K562 (cell line): ENCODE data around the gene ZNF775. TPM values are rescaled to one million over a fixed set of nuclear protein-coding genes. Genes with fewer than 3 reads are reported as not detected.

Source experiments
- BDP1 ChIP-seq: IDR thresholded peaks from 3 replicates; pipeline ENCODE4 v1.6.1; 2011; ENCODE audit not compliant: insufficient read length, insufficient read depth
- COPS2 ChIP-seq: fragments of 450-650 bp; conservative IDR thresholded peaks from 2 replicates; pipeline ENCODE4 v1.6.1; 2016; ENCODE audit warnings: mild to moderate bottlenecking, moderate library complexity
- CTCF ChIP-seq, 3 experiments: IDR thresholded peaks in 2 of 3; conservative IDR thresholded peaks in 1 of 3; 2 replicates each; pipeline ENCODE4 v1.5.1; 2011 to 2012; ENCODE audit warnings: low read length in 3 of 3, mild to moderate bottlenecking in 3 of 3, control low read depth in 2 of 3, improper control_type of control experiment in 1 of 3, inconsistent platforms in 1 of 3, low read depth in 1 of 3, mixed read lengths in 1 of 3, moderate library complexity in 1 of 3; ENCODE audit not compliant: insufficient read depth in 2 of 3
- GABPB2 ChIP-seq: fragments of 250-450 bp; sonication (Bioruptor Pico); conservative IDR thresholded peaks from 2 replicates; pipeline ENCODE4 v1.5.1; 2021; ENCODE audit warnings: mild to moderate bottlenecking
- GTF2E2 ChIP-seq: fragments of 200-800 bp; sonication (Bioruptor generic); IDR thresholded peaks from 2 replicates; pipeline ENCODE4 v1.6.1; 2016; ENCODE audit warnings: missing genetic modification characterization, missing compliant biosample characterization
- KDM2B ChIP-seq: fragments of 250-450 bp; sonication (Bioruptor Pico); IDR thresholded peaks from 2 replicates; pipeline ENCODE4 v1.8.0; 2021; ENCODE audit warnings: mild to moderate bottlenecking, moderate library complexity
- MBD2 ChIP-seq: sonication (generic); IDR thresholded peaks from 2 replicates; pipeline ENCODE4 v1.6.1; 2016; ENCODE audit warnings: low read depth, borderline replicate concordance
- MED1 ChIP-seq: sonication (generic); formaldehyde crosslinking; IDR thresholded peaks from 2 replicates; pipeline ENCODE4 v1.8.1; 2023; ENCODE audit warnings: missing genetic modification reagents, borderline replicate concordance
- NCOA2 ChIP-seq, 2 experiments: fragments of 450-650 bp; IDR thresholded peaks; 2 replicates each; pipeline ENCODE4 v1.6.1; 2018; ENCODE audit warnings: mild to moderate bottlenecking in 2 of 2, moderate library complexity in 1 of 2; ENCODE audit not compliant: partially characterized antibody in 2 of 2
- NCOR1 ChIP-seq: fragments of 450-650 bp; IDR thresholded peaks from 2 replicates; pipeline ENCODE4 v1.6.1; 2016; ENCODE audit warnings: mild to moderate bottlenecking, moderate library complexity
- POLR2AphosphoS2 ChIP-seq: IDR thresholded peaks from 2 replicates; pipeline ENCODE4 v1.6.1; 2012; ENCODE audit warnings: low read length, improper control_type of control experiment
- SUPT5H ChIP-seq: fragments of 450-650 bp; IDR thresholded peaks from 2 replicates; pipeline ENCODE4 v1.6.1; 2016
- UBTF ChIP-seq, 2 experiments: IDR thresholded peaks; 2 replicates each; pipeline ENCODE4 v1.6.1; 2012; ENCODE audit warnings: improper control_type of control experiment in 2 of 2, low read depth in 2 of 2, low read length in 2 of 2, borderline replicate concordance in 1 of 2
- XRCC5 ChIP-seq: fragments of 200-400 bp; formaldehyde crosslinking; IDR thresholded peaks from 2 replicates; pipeline ENCODE4 v1.6.1; 2017; ENCODE audit warnings: low read depth, mild to moderate bottlenecking, low read length
- ZNF212 ChIP-seq: fragments of 450-650 bp; formaldehyde crosslinking; IDR thresholded peaks from 2 replicates; pipeline ENCODE4 v1.4.0; 2020; ENCODE audit warnings: mild to moderate bottlenecking
- ZNF79 ChIP-seq: fragments of 250-450 bp; sonication (Bioruptor Pico); IDR thresholded peaks from 2 replicates; pipeline ENCODE4 v1.4.0; 2020; ENCODE audit warnings: low read depth, mild to moderate bottlenecking, moderate library complexity
- polyA plus RNA-seq, 8 experiments: library from polyadenylated mRNA; depleted of rRNA in 4 of 8; stranded (reverse) in 5 of 8; unstranded in 3 of 8; fragments of >200 nt; fragmentation: Nextera tagmentation in 2 of 8; fragmentation: Illumina TruSeq in 1 of 8; extraction: Ambion mirVana in 2 of 8; extraction: Trizol in 1 of 8; gene quantifications; 2 replicates each; pipeline versions ENCODE4 v1.2.1 to v1.2.3, GENCODE V29; 2011 to 2014; ENCODE audit warnings: inconsistent platforms in 1 of 8, missing spikeins in 1 of 8
- total RNA-seq, 7 experiments: library from RNA; depleted of rRNA in 6 of 7; stranded (reverse); fragments of >200 nt in 6 of 7; fragmentation: Illumina TruSeq in 2 of 7; extraction: Trizol in 2 of 7; gene quantifications; 2 replicates each; pipeline versions ENCODE4 v1.2.1 to v1.2.3, GENCODE V29; 2011 to 2021; ENCODE audit warnings: low replicate concordance in 1 of 7

The ZNF775 gene
- total and polyA plus RNA-seq, 9 of the 15 experiments (the other 6 are each of a cell fraction or from before 2014, with no cell fraction given) = 0.04 to 18.7 (median 4.9) TPM

DNA sequence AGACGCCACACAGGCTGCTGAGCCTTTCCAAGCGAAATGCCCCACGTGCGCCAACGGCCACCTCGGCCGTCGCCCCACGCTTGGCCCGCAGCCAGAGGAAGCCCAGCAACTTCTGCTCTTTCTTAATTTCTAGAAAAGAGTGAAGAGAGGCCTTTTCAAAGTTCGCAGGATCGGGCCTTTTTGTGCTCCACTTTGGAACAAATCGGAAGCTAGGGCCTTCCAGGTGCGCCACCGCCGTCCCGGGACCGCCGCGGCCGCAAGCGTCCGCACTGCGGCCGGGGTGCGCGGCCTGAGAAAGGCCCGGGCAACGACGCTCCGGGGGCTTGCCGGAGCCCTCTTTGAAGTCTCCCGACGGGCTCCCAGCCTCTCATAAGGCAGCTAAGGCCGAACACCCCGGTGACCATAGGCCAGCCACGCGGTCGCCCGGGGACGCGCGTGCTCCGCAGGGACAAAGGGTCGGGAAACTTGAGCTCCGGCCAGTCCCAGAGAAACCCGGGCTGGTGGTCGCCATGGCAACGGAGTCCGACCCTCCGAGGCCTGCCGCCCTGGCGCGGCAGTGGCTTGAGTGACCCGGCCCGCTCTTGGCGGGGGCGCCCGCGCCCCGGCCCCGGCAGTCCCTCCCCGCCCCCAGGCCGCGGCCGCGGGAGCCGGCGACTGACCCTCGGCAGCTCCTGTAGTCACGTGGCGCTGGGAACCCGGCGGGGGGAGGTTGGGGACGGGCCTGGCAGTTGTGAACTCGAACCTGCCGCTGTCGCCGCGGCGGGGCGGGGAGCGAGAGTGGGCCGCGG lies 10.8 kb upstream of the ZNF775 start, which contains the start of gene REPIN1 (continued):
- 0 out of 6 replicates have a peak, but pooled peaks of 1 of the 3 experiments have one; percentile 1 for TF ChIP-seq CTCF (IDR thresholded peaks at IDR 0.05 in 2 of 3, conservative IDR thresholded peaks at IDR 0.05 in 1 of 3; ENCODE audit: insufficient read depth in 2 of 3, low read depth in 1 of 3, low read length in 3 of 3)
- TF ChIP-seq MBD2 = no peak; the same call in 1 of the 2 replicates
- peak; percentile 66; the same call in 1 of the 2 replicates for TF ChIP-seq XRCC5
- peak; percentile 25; the same call in 1 of the 2 replicates for TF ChIP-seq POLR2AphosphoS2
- TF ChIP-seq COPS2 = no peak
- TF ChIP-seq ZNF212 (CRISPR knock-in tag) = 0 out of 2 replicates have a peak, but pooled peaks have one; percentile 45
- TF ChIP-seq GABPB2 (CRISPR knock-in tag) = no peak
- peak; percentile 97 for TF ChIP-seq GTF2E2 (tag)
- TF ChIP-seq SUPT5H = peak; percentile 49; the same call in 1 of the 2 replicates
- TF ChIP-seq UBTF (IDR thresholded peaks at IDR 0.05; ENCODE audit: borderline replicate concordance in 1 of 2, low read depth in 2 of 2, low read length in 2 of 2) = peak; percentile 82 to 85
- TF ChIP-seq BDP1 = no peak
- TF ChIP-seq NCOA2 (IDR thresholded peaks at IDR 0.05; ENCODE audit: partially characterized antibody in 2 of 2) = no peak
- TF ChIP-seq NCOR1 = peak; percentile 42; the same call in 1 of the 2 replicates
- TF ChIP-seq ZNF79 (CRISPR knock-in tag) = no peak
- 0 out of 2 replicates have a peak, but pooled peaks have one; percentile 23 for TF ChIP-seq KDM2B (CRISPR knock-in tag)
- TF ChIP-seq MED1 (CRISPR knock-in tag) = no peak; the same call in 1 of the 2 replicates
